COLO668 (cell line): Measurements from ENCODE around the gene GTF2IRD1.
"Not testable (repeated sequence)": the region's sequence is repeated elsewhere in the genome, so short reads cannot be mapped to it uniquely, and the experiment has no call there.

Experiments used
- DNase-seq: peaks from one replicate; lab custom pipeline; 2025; ENCODE audit not compliant: unreplicated experiment; lab: John Stamatoyannopoulos, UW

Gene GTF2IRD1

GRCh38 chr7:74627661-74628411 is 174.1 kb downstream of the GTF2IRD1 start:
- no peak for DNase-seq

GRCh38 chr7:74632505-74632904 is 178.8 kb downstream of the GTF2IRD1 start:
- DNase-seq = no peak

GRCh38 chr7:74633451-74633921 is 179.8 kb downstream of the GTF2IRD1 start:
- no peak for DNase-seq

GRCh38 chr7:74637745-74638144 is 184.0 kb downstream of the GTF2IRD1 start:
- no peak for DNase-seq

- not testable (repeated sequence) for DNase-seq
Measured at GRCh38 chr7:74650055-74650454, 196.3 kb downstream of the GTF2IRD1 start.

- not testable (repeated sequence) for DNase-seq
Measured at GRCh38 chr7:74650493-74651132, 196.9 kb downstream of the GTF2IRD1 start.

- not testable (repeated sequence) for DNase-seq
Measured at GRCh38 chr7:74651133-74651504, 197.4 kb downstream of the GTF2IRD1 start.
